Purkinje cell (primary cell): Measurements from ENCODE around the gene RNU5D-1. TPM values are rescaled to one million over a fixed set of nuclear protein-coding genes. Genes with fewer than 3 reads are reported as not detected.

Experiments
- polyA plus RNA-seq: library from polyadenylated mRNA; unstranded; fragments of >200 nt; fragmentation: Nextera tagmentation; gene quantifications from 2 replicates; pipeline ENCODE4 v1.2.1, GENCODE V29; 2014

Gene RNU5D-1
- not detected in 2 replicates for polyA plus RNA-seq

DNA sequence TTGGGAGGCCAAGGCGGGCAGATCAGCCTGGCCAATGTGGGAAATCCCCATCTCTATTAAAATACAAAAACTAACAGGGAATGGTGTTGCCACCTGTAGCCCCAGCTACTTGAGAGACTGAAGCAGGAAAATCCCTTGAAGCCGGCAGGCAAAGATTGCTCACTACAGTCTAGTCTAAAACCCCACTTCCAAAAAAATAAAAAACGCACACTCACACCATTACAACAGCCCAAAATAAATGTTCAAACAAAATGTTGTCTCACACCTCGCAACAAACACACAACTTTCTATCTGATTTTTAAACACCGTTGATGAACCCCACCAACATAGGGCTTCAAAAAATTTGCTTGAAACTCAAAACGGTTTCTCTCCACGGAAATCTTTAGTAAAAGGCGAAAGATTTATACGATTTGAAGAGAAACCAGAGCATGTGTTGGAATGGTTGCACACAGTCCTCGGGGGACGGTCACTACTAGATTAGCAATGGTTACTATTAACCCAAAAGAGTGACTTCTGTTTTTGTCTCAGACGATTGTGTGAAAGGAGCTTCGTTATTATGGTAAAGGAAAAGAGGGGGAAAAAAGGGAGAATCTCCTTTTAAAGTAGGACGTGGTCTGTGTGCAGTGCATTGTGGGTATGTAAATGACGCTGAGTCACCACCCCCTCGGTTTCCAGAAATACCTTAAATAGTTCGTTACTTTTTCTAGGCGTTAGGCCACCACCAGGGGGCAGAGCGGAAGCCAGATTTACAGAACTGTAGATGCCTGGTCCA is at the start of gene RNU5D-1:
TSS of gene RNU5D-1 (minus strand) at position 430 of the 772 bp plus-strand sequence.

DNA sequence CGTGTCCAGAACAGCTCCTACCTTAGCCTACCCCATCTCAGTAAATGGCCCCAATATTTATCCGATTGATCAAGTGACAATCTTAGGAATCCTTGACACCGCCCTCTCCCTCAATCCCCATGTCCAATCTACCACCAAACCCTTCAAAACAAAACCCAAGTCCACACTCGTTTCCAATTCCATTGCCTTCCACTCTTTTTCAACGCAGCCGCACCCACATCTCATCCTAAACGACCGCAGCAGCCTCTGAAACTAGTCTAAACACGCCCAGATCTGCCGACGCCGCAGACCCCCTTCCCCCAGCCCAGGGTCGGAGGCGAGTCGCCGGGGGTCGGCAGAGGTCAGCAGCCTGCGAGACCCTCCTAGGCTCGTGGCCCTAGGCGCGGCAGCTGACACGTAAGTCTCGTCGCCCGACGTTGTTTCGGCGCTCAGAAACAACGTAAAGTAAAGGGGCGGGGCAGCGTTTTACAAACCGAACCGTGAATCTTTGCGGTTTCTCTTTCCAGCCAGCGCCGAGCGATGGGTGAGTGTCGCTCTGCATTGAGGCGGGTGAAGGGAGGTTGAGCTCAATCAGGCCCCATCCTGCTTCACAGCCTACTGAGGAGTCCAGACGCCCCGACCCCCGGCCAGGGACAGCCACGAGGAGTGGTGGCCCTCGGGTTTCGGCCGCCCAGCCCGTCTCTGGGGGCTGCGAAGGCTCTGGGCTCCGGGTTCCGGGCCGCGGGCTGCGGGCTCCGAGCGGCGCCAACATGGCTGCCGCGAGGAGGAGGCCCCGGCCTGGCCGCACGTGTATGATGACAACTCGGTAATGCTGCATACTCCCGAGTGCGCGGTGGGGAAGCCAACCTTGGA is 44.3 kb upstream of the RNU5D-1 start, which contains the start of gene RPS8:
TSS of gene RPS8 (plus strand) at position 463 of the 852 bp plus-strand sequence. CDS start at position 520, 57 bp downstream.

DNA sequence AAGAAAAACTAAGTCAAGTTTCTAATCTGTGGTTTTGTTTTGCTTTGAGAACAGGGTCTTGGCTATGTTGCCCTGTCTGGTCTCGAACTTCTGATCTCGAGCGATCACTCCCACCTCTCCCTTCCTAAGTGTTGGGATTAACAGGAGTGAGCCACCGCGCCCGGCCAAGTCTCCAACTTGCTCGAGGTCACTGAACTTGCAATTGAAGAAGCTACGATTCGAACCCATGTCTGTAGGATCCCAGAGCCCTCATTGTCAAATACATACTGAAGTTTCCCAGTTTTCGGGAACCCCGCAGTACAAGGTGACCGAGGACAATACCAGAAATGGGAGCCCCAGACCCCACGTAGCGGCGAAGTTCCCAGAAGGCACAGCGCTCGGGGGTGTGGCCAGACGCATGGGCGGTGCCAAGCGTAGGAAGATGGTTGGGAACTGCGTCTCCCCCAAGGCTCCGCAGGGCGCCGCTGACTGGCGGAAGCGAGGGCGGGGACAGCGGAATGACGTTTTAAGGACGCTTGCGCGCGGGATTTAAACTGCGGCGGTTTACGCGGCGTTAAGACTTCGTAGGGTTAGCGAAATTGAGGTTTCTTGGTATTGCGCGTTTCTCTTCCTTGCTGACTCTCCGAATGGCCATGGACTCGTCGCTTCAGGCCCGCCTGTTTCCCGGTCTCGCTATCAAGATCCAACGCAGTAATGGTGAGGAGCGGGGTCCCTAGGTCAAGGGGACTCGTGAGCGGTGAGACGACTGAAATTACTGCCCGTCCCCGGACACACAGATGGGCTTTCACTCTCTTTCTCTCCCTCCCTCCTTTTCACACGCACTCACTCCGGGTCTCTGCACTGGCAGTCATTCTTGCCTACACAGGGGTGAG is 8.6 kb upstream of the RNU5D-1 start, which contains the start of gene KIF2C:
TSS of gene KIF2C (plus strand) at position 531 of the 872 bp plus-strand sequence. CDS start at position 627, 96 bp downstream.

Other genes starting within 250 kb of the RNU5D-1 start
- gene TMEM53, start 56.7 kb downstream of the RNU5D-1 start, polyA plus RNA-seq: 5.8 and 6.1 TPM in 2 replicates
- gene ARMH1, start 56.5 kb downstream of the RNU5D-1 start, polyA plus RNA-seq: 3.7 TPM in 1 of 2 replicates, not detected in the other
- not detected in 2 replicates for gene KIF2C, start 8.7 kb upstream of the RNU5D-1 start, polyA plus RNA-seq
- 456 and 523 TPM in 2 replicates for gene RPS8, start 44.4 kb upstream of the RNU5D-1 start, polyA plus RNA-seq
- gene BEST4, start 57.0 kb upstream of the RNU5D-1 start, polyA plus RNA-seq: 0.15 TPM in 1 of 2 replicates, not detected in the other
- gene PLK3, start 69.2 kb upstream of the RNU5D-1 start, polyA plus RNA-seq: 3.9 TPM in 1 of 2 replicates, not detected in the other
- gene DYNLT4, start 76.2 kb upstream of the RNU5D-1 start, polyA plus RNA-seq: not detected in 2 replicates
- not detected in 2 replicates for gene BTBD19, start 77.4 kb upstream of the RNU5D-1 start, polyA plus RNA-seq
- gene PTCH2, start 112.1 kb upstream of the RNU5D-1 start, polyA plus RNA-seq: 0.46 and 0.76 TPM in 2 replicates